A673 (cell line): ENCODE measurements around the gene MED12L. TPM values are rescaled to one million over a fixed set of nuclear protein-coding genes. Genes with fewer than 3 reads are reported as not detected.

Experiments used
- BruUV-seq: library from RNA; stranded (reverse); fragments of 400-500 nt; replicated peaks from 2 replicates; lab custom pipeline; 2021; lab: Mats Ljungman, UMichigan
- CTCF ChIA-PET: fragments of 300-600 bp; sonication (Branson Sonifier 250); formaldehyde crosslinking; loops from one replicate; lab custom pipeline; 2022; ENCODE audit warnings: antibody characterized with exemption; lab: Charles Lee
- POLR2A ChIA-PET: fragments of 300-600 bp; sonication (Branson Sonifier 250); formaldehyde crosslinking; loops from one replicate; lab custom pipeline; 2022; ENCODE audit warnings: antibody characterized with exemption; ENCODE audit not compliant: low non-redundant PET; lab: Charles Lee
- DNase-seq: peaks from one replicate; pipeline ENCODE4 v3.0.0-alpha.2; 2015; ENCODE audit warnings: low spot score
- H3K27ac ChIP-seq: fragments of 200-600 bp; sonication (generic); 2 replicates; pipeline ENCODE4 v1.5.1; 2016; ENCODE audit warnings: mixed run types, low read depth, mild to moderate bottlenecking, mixed read lengths, antibody characterized with exemption, low read length; ENCODE audit not compliant: poor library complexity, severe bottlenecking
- H3K27me3 ChIP-seq: fragments of 200-600 bp; sonication (generic); replicated peaks from 2 replicates; pipeline ENCODE4 v1.6.1; 2017; ENCODE audit warnings: mixed run types, low read depth, mild to moderate bottlenecking, mixed read lengths, antibody characterized with exemption, low read length; ENCODE audit not compliant: insufficient read depth, poor library complexity
- H3K36me3 ChIP-seq: fragments of 200-600 bp; sonication (generic); 2 replicates; pipeline ENCODE4 v1.6.1; 2016; ENCODE audit warnings: mixed run types, mild to moderate bottlenecking, mixed read lengths, antibody characterized with exemption, low read length; ENCODE audit not compliant: insufficient read depth, poor library complexity, severe bottlenecking
- H3K4me1 ChIP-seq: fragments of 200-600 bp; sonication (generic); 2 replicates; pipeline ENCODE4 v1.6.1; 2017; ENCODE audit warnings: mixed run types, mild to moderate bottlenecking, mixed read lengths, antibody characterized with exemption, low read length; ENCODE audit not compliant: insufficient read depth, poor library complexity, severe bottlenecking
- H3K4me3 ChIP-seq: fragments of 200-600 bp; sonication (generic); 2 replicates; pipeline ENCODE4 v1.5.1; 2016; ENCODE audit warnings: low read depth, mixed run types, mild to moderate bottlenecking, mixed read lengths, low read length; ENCODE audit not compliant: poor library complexity, severe bottlenecking
- H3K9me3 ChIP-seq: fragments of 200-600 bp; sonication (generic); 2 replicates; pipeline ENCODE4 v1.6.1; 2016; ENCODE audit warnings: mixed run types, low read depth, mild to moderate bottlenecking, mixed read lengths, antibody characterized with exemption, low read length; ENCODE audit not compliant: poor library complexity, severe bottlenecking
- CTCF ChIP-seq: fragments of 300-800, 200-600 bp; sonication (generic); conservative IDR thresholded peaks from 2 replicates; pipeline ENCODE4 v1.5.1; 2017; ENCODE audit warnings: low read depth, mild to moderate bottlenecking, antibody characterized with exemption, low read length, moderate library complexity, mixed read lengths
- EZH2 ChIP-seq: fragments of 200-600 bp; sonication (generic); IDR thresholded peaks from 2 replicates; pipeline ENCODE4 v1.6.1; 2017; ENCODE audit warnings: borderline replicate concordance, low read depth, mild to moderate bottlenecking, mixed read lengths, antibody characterized with exemption, low read length; ENCODE audit not compliant: poor library complexity, severe bottlenecking
- intact Hi-C: fragments of 100-400 bp; cut with micrococcal nuclease; formaldehyde crosslinking; loops from one replicate; pipeline ENCODE4 v1.10.0; 2022; ENCODE audit not compliant: unreplicated experiment
- total RNA-seq: library from RNA; stranded (reverse); gene quantifications from 2 replicates; pipeline ENCODE4 v1.2.3, GENCODE V29; 2021

MED12L gene
- total RNA-seq, 1 experiment from 2014 or later = 0.71 TPM

DNA sequence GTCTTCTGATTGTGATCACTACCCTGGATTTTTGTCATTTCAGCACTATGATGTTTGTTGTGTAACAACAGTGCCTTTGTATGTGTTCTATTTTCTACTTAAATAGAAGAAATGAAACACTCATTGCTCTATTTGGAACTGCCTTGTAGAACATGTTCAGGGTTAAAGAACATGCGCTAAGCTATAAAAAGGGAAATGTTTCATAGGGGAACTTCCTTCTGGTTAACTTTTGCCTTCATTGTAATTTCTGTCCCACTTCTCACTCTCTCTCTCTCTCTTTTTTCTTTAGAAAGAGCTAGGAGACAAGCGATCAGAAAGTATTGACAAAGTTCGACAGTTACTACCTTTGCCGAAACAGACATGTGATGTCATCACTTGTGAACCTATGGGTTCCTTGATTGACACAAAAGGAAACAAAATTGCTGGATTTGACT, 299.3 kb downstream of the MED12L start, which contains the start of gene P2RY12:
Gene P2RY12 (minus strand): TSS at position 13 of the 434 bp plus-strand sequence. CDS start 45,908 bp downstream, outside the sequence.
- ChIA-PET POLR2A (interaction anchor here (0.6 kb wide), 1 partner anchor 13 kb away, joined by 3 read pairs; no protein-coding TSS in a partner anchor), CTCF (interaction anchor here (1.2 kb wide), 1 partner anchor 57 kb away, joined by 5 read pairs; no protein-coding TSS in a partner anchor)
- intact Hi-C loops = no loop called here
- TF ChIP-seq EZH2 (no peak), CTCF (no peak)
- no peak for DNase-seq
- Histone ChIP-seq H3K4me1 (peaks cover 28% of the 10 kb centered on the region), H3K27ac (no peak within 1 kb of the TSS), H3K4me3 (no peak within 1 kb of the TSS), H3K27me3 (no peaks in the 10 kb centered on the region), H3K36me3 (no peaks in the 10 kb centered on the region), H3K9me3 (no peaks in the 10 kb centered on the region)
- BruUV-seq = no TSS peak

DNA sequence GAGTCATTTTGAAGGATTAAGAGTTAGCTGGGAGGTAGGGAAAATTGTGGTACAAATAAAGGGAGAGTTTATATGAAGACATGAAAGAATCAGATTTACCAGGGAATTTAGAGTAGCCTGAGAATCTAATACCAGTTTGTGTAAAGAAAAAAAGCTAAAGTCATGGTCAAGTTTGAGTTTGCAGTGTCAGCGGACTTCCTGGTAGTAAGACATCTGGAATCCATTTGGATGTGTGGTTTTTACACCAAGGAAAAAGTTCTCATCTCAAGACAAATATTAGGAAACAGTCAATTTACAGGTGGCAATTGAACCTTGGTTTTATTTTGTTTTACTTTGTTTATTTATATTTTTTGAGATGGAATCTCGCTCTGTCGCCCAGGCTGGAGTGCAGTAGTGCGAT, 300.6 kb downstream of the MED12L start:
- Histone ChIP-seq H3K9me3 (no peaks in the 10 kb centered on the region), H3K27me3 (no peaks in the 10 kb centered on the region), H3K36me3 (no peaks in the 10 kb centered on the region), H3K4me1 (peaks cover 28% of the 10 kb centered on the region), H3K4me3 (no peak overlapping the region), H3K27ac (no peak overlapping the region)
- DNase-seq = peak; percentile 33
- POLR2A ChIA-PET = no interaction called here
- CTCF ChIA-PET = no interaction called here
- TF ChIP-seq CTCF (no peak), EZH2 (no peak)
- intact Hi-C loops = no loop called here
- BruUV-seq = no TSS peak

DNA sequence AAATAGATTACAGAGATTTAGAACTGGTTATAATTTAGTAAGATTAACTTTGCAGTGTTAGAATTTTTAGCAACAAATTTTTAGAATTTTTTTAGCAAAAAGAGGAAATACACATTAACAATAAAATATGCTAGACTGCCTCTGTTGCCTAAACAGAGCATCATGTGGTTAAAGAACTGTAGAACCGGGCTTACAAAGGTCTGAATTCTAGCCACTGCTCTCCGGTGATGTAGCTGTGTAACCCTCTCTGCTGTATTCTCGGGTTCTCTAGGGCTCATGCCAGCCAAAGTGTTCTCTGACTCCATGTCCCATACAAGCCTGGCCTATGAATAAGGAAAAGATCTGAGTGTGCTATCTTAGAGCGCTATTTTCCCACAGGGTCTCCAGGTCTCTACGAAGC, 302.0 kb downstream of the MED12L start:
- ChIA-PET CTCF (no interaction called here), POLR2A (no interaction called here)
- no peak overlapping the region for H3K4me3 ChIP-seq
- no peaks in the 10 kb centered on the region for H3K27me3 ChIP-seq
- DNase-seq = no peak
- peaks cover 28% of the 10 kb centered on the region for H3K4me1 ChIP-seq
- H3K9me3 ChIP-seq = no peaks in the 10 kb centered on the region
- no peak overlapping the region for H3K27ac ChIP-seq
- BruUV-seq = no TSS peak
- no peak for TF ChIP-seq EZH2
- no peak for TF ChIP-seq CTCF
- no peaks in the 10 kb centered on the region for H3K36me3 ChIP-seq
- intact Hi-C loops = no loop called here
